ENCODE results near the gene RALB.

The RALB gene

DNA sequence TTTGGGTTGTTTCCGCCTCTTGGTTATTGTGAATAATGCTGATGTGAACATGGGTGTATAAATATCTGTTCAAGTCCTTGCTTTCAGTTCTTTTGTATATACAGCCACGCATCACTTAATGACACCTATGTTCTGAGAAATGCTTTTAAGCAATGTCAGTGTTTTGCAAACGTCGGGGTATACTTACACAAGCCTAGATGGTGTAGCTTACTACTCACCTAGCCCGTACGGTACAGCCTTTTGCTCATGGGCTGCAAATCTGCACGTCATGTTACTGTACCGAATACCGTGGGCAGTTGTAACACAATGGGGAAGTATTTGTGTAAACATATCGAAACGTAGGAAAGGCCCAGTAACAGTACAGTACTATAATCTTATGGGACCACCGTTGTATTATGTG, 12.4 kb downstream of the RALB start:
- peak; percentile 60 to 73 for DNase-seq

DNA sequence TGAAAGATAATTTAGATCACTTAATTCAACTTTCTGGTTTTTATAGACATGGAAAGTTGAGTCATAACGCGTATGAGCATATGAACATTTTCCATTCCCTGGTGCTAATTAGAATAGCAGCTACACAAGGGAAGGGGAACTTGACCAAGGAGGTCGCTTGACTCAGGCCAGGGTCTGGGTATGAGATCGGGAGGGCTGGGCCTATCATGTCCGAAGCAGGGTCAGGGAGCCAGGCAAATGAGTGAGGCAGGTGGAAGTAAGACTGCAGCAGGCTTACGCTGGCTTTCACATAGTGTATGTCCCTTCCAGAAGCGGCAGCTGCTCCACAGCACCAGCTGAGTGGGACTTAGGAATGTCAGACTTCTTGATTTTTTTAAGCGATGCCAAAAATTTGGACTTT, 14.7 kb downstream of the RALB start:
- no peak for DNase-seq

DNA sequence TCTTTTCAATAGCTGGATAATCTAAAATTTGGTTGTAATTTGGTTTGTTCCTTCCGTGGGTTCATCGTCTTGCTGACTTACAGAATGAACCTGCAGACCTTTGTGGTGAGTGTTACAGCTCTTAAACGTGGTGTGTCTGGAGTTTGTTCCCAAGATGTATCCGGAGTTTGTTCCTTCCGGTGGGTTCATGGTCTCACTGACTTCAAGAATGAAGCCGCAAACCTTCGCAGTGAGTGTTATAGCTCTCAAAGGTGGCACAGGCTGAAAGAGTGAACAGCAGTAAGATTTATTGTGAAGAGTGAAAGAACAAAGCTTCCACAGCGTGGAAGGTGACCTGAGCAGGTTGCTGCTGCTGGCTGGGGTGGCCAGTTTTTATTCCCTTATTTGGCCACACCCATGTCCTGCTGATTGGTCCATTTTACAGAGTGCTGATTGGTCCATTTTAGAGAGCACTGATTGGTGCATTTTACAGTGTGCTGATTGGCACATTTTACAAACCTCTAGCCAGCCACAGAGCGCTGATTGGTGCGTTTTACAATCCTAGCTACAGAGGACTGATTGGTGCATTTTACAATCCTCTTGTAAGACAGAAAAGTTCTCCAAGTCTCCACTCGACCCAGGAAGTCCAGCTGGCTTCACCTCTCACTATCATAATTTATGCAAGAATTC, 16.6 kb downstream of the RALB start:
- no peak for DNase-seq

DNA sequence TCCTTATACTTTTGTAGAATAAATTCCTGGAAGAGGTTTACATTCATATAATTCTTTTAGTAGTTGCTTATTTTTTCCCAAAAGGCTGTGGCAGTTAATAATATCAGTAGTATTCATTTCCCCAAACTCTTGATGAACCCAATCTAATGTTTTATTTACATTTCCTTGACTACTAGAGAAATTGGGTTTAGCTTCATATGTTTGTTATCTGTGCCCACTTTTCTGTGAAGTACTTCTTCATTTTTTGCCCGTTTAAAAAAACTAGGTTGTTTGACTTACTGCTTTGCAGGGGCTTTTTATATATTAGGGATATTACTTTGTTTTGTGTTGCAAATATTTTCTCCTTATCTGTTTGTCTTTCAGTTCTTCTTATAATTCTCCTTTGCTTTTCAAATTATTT, 17.2 kb downstream of the RALB start:
- DNase-seq: peak in 1 of 2 donors; percentile 16

DNA sequence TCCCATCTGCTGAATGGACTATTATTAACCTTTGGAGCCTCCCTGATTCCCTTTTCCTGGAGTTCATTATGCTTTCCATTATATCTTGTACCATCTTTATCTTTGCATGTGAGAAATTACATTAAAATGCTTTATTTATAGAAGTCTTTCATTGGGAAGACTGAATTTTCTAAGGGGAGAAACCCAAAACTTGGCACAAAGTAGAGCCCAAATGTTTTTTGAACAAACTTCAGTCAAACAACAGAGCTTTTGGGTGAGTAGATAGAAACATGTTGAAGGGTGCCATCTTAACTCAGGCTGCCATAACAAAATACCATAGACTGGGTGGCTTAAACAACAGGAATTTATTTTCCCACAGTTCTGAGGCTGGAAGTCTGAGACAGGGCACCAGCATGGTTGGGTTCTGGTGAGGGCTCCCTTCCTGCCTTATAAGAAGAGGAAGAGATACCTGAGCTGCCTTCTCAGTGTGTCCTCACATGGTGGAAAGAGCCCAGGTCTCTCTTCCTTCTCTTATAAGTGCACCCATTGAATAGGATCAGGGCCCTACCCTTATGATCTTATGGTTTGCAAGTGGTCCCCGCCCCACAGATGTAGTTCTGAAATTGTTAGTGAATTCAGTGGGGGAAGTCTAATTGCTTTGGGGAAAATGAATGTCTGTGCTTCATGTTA, 19.2 kb downstream of the RALB start:
- DNase-seq: no peak

DNA sequence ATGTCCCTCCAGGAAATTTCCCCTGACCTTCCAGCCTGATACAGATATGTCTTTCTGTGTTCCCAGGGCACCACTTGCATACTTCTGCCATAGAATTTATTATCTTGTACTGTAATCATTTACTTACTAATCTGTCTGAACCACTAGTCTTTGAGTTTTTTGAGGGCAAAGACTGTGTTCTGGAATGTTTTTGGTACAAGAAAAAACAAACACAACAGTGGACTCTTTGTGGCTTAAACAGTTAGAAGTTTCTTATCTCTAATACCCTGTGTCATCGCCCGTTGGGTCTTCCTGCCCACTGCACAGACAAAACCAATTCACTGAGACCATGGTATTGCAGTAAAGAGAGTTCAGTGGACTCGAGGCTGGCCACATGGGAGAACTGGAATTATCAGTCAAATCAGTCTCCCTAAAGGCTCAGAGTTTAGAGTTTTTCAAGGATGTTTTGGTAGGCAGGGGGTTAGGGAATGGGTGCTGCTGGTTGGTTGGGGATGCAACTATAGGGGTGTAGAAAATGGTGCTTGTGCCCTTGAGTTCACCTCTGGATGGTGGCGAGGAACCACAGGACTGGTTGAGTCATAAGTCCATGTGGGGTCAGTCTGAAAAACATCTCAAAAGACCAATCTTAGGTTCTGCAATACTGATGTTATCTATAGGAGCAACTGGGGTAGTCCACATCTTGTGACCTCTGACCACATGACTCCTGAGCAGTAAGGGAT, 20.3 kb downstream of the RALB start:
- peak; percentile 64 to 72 for DNase-seq

DNA sequence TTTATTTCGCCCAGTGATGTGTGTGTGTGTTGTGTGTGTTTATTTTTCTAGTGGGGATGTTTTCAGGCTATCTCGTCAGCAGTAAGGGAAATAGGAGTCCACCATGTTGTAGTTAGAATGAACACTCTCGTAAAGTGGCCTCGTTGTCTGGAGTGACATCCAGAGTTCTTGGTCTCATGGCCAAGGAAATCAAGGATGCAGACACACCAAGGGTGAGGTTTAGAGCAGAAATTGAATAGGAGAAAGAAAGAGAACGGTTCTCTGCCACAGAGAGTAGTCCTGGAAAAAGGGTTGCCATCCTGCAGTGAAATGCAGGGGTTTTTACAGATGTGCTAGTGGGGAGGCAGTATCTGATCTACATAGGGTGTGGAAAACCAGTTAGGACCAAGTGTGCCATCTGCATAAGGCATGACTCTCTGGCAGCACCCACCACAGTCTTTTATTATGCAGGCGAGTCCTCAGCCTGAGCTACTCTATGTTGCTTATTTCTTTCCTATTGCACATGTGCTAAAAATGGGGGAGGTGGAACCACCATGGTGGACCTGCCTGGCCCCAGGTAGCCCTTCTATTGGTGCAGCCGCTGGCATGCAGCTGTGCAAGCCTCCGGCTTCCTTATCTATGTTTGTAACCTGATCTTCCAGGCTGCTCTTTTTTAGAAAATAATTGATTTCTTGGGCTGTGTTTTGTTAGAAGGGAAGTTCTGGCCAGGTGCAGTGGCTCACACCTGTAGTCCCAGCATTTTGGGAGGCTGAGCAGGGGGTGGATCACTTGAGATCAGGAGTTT, 23.2 kb downstream of the RALB start:
- DNase-seq: no peak

DNA sequence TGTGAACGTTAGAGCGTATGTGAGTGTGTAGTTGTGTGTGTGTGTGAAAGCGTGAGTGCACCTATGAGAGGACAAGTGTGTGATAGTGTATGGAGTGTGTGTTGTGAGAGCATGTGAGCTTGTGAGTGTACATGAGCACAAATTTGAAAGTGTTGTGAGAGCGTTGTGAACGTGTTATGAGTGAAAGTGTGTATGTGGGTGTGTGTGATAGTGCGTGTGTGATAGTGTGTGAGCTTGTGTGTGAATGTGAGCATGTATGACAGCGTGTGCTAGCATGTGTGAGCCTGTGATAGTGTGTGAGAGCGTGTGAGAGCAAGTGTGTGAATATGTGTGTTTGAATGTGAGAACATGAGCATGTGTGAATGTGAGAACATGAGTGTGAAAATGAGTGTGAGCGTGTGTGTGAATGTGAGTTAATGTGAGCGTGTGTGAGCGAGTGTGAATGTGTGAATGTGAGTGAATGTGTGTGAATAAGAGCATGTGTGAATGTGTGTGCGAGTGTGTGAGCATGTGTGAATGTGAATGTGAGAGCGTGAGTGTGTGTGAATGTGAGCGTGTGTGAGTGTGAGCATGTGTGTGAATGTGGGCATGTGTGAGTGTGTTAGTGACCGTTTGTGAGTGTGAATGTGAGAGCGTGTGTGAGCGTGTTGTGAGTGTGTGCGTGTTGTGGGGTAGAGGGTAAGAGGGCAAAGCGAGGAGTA, 25.0 kb downstream of the RALB start:
- no peak for DNase-seq

DNA sequence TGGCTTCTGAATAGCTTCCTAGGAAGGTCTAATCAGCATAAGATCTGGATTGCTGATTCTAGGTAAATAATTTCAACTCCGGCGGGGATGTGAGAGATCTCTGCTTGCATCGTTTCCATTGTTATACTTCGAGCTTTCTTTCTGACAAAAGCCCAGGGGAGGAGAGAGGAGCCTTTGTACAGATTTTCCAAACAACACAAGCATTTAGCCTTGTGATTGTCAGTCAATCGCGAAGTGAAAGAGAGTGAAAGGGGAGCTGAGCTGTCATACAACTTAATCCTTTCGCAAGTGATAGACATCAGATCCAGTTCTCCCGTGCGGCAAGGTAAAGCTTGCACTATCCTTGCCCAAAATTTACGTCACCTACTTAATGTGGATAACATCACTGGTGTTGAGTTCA, 26.2 kb downstream of the RALB start:
- DNase-seq: no peak

DNA sequence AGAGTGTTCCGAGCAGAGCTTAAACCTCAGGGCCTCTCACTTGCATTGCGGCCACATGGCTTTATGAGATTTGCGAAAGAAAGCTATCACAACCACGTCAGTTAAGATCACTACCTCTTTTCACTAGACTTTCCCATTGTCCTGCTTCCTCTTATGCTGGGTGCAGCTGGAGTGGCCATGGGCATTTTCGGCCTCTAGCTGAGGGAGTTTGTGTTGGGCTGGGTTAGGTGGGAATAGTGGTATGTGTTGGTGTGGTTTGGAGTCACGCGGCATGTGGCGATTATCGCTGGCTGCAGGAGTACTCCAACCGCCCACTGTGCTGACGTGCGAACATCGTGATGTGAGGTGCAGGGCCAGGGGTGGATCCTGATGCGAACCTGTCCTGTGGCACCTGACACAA, 27.1 kb downstream of the RALB start:
- peak; percentile 72 to 75 for DNase-seq

DNA sequence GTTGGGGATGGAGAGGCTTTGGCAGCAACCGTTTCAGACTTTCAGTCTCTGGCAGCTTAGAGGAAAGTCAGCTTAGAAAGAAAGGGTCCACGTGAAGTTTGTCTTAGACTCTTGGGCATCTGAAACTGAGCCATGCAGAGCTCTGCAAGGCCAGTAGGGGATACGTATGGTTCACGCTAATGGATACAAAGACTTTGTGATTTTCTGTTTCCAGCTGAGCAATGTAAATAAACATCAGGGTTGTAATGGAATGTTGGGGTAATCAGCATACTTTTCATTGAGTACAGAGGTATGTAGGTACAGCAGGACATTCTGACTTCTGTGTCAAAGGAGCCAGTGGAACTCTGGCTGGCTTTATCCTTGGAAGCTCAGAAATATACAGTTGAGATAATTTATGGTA, 31.0 kb downstream of the RALB start:
- DNase-seq: no peak

DNA sequence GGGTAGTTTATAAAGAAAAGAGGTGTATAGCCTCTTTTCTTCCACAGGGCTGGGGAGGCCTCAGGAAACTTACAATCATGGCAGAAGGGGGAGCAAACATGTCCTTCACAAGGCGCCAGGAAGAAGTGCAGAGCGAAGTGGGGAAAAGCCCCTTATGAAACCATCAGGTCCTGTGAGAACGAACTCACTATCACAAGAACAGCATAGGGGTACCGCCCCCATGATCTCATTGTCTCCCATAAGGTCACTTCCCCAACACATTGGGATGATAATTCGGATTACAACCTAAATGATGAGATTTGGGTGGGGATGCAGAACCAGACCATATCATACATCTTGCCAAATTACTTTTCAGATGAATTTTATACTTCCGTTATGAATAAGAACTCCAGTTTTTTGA, 32.4 kb downstream of the RALB start:
- peak; percentile 25 to 55 for DNase-seq

DNA sequence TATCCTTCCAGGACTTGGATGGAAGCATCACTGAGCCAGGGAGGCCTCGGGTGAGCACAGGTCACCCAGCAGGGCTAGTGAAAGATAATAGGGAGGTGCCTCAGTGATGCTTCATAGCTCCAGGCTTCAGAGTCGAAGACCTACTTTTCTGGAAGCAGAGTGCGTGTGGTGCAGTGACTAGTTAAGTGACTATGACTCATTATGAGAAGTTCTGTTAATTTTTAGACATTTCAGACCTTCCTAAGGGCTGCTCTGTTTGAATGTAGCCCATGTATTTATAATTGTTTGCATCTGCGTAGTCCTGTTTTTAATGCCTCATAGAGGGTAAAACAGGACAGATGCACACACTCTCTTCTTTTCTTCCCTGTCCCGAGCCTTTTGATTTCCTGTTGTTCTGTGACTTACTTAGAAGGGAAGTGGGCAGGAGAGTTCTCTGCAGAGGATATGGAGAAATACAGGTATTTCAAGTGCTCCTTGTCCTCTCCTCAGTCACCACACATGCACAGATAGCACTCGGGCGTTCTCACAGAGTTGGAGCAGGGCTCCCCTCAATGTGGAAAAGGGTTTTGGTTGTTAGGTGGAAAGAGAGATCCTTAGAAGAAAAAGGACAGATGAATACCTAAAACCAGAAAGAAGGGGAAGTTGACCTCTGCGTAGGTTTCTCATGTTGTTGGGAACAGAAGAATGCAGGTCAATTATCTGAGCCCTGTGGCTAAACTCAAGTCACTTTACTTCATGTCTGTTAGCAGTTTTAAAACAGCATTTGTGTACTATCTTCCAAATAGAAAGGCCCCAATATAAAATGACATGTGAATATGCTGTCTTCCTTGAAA, 34.7 kb downstream of the RALB start:
- DNase-seq: peak; percentile 54 to 67

DNA sequence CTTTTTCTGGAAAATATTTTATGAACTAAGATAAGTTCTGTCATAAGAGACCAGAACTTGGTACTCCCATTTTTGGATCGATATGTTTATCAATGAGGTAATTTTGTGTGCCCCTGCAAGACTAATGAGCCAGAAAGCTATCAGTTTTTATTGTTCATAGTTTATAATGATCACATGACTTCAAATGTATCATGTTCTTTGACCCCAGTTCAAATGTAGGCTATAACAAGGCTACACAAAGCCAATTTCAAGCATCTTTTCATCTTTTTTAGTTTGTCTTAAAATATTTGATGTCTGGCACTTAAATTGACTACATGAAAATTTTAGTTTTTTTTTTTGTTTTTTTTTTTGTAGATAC, 35.3 kb downstream of the RALB start:
- no peak for DNase-seq

DNA sequence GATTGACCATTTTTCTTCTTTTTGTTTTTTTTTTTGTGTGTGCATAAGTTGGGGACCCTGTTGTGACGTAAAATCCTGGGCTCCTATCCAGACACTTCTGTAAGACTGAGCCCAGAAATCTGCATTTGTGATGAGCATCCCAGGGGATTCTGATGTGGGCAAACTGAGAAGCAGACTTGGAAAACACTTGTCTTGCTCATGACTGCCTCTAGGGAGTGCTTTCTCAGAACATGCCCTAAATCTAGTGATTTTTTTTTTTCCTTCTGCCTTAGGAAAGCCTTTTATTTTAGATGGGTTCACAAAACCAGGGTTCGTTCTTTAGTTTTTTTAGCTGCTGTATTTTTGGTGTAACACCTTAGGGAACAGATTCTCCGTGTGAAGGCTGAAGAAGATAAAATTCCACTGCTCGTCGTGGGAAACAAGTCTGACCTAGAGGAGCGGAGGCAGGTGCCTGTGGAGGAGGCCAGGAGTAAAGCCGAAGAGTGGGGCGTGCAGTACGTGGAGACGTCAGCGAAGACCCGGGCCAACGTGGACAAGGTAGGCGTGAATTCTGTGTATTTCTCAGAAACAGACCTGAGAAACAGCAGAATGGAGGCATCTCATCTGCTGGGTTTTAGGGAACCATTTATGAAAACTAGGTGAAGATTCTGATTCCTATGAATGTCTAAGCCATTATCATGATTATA, 36.7 kb downstream of the RALB start:
- no peak for DNase-seq

DNA sequence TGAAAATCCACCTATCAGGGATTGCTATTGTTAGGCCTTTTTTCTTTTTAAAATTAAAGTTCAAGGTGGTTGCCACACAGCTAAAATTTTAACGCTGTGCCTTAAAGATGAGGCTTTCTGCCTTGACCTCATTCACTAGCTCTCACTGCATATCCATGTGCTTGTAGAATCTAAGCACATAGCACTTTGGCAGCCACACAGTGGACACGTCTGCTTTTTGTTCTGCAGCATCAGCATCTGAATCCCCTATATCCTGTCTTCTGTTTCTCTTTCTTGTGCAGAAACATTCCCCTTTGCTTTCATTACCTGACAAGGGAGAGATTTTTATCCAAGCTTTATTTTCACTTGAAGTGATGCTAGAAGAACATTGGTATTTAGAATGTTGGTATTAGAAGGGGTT, 38.1 kb downstream of the RALB start:
- no peak for DNase-seq

DNA sequence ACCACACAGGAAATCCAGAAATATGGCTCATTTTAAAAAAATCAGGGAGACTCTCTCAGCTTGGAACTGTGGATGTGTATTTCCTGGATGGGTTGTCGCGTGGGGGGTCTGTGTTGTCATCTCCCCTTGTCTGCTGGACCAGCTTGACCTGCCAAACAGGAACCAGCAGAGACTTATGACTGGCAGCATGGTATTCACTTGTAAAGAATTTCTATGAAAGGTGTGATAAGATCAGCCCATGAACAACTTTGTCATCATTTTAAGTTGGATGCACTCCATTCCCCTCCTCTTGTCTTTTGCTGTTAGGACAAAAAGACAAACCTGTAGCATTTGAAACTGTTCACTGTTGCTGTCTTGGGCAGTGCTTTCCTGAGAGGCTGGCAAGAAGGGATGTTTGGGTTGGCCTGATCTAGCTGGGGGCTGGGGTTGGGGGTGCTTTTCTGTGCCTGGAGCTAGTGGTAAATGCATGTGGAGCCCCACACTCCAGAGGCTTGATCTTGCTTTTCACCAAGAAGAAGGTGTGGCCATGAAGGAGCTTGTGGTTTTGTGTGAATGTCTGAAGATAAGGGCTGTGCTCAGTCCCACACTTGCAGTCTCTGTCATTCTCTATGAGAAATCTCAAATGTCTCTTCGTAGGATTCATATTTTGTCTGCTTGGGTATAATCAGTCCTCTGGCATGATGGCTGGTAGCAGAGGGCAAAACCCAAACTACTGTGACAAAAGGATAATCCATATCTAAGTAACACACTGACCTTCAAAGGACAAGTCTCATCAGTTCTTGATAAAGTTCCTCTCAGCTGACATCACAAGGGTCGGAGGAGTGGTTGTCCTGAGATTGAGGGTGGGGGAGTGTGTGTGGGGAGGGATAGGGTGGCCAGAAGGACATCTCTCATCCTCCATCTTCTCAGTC, 39.0 kb downstream of the RALB start:
- DNase-seq: no peak

DNA sequence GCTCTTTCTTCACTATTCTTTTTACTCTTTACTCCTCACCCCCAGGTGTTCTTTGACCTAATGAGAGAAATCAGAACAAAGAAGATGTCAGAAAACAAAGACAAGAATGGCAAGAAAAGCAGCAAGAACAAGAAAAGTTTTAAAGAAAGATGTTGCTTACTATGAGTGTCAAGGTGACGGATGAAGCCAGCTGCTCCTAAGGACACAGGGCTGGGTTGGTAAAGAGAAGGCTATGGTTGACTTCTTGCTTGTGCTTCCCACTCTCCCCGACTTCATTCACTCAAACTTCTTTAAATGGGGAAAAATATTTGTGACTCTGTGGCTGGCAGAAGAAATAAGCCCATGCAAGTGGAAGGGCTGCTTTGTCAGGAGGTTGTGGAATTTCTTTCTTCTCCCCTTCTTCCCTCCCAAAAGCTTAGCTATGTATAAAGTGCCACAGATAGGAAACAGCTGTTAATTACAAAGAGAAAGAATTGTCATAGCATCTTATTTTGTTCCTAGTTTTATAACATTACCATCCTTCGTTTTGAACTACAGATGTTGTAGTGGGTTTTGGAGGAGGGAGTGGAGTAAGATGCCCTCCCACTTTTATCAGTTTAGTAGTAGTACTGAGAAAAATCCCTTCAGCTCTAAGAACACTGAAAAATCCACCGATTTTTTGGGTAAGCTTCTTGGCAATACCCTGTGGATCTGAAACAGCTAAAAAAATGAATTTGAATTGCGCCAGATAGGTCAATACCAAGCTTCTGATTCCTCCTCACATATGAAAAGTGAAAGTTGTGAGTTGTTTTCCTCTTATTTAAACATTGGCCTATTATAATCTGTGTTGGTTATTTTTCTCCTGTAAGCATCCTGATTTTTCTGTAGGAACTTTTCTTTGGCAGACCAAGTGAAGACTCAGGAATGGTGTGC, 40.7 kb downstream of the RALB start:
- DNase-seq: no peak

DNA sequence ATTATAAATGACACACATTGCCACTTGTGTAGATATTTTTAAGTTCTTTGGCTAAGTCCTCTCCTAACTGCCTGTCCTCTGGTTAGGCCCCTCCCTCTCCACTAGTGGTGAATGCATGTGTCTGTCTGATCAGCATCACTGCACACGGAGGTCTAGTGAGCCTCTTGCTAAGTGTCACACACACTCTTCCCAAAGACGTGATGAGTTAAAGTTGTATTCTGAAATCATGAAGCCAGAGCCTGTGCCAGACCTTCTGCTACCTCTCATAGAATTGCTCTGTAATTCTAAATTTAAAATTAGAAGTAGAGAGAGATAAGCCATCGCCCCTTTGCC, 41.3 kb downstream of the RALB start:
- DNase-seq: no peak

All from inflammatory macrophage (primary cell).